Activated CD8-positive, alpha-beta memory T cell treated with anti-CD3 and anti-CD28 coated beads for 24 hours (primary cell): ENCODE results near the gene CCDC59.

ENCODE experiments used
- DNase-seq: peaks from one replicate; pipeline ENCODE4 v3.0.0-alpha.2; 2020

Gene CCDC59

DNA sequence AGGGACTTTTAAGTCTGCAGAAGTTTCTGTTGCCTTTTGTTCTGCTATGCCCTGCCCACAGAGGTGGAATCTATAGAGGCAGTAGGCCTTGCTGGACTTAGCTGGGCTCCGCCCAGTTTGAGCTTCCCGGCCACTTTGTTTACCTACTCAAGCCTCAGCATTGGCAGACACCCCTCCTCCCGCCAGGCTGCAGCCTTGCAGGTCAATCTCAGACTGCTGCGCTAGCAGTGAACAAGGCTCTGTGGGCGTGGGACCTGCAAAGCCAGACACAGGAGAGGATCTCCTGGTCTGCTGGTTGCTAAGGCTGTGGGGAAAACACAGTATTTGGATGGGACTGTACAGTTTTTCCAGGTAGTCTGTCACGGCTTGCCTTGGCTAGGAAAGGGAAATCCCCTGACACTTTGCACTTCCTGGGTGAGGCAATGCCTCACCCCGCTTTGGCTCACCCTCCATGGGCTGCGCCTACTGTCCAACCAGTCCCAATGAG lies 43.7 kb downstream of the CCDC59 start:
- no peak for DNase-seq
